Caco-2 (cell line): ENCODE measurements around the gene VIPR1. TPM values are rescaled to one million over a fixed set of nuclear protein-coding genes. Genes with fewer than 3 reads are reported as not detected.
A peak's percentile ranks its signal among the peaks of the same experiment; 100 is the strongest.

Source experiments
- BruUV-seq: library from RNA; stranded (reverse); fragments of 400-500 nt; replicated peaks from 2 replicates; lab custom pipeline; 2021; lab: Mats Ljungman, UMichigan
- CTCF ChIA-PET: fragments of 300-600 bp; sonication (Branson Sonifier 250); formaldehyde crosslinking; loops from one replicate; lab custom pipeline; 2022; ENCODE audit warnings: antibody characterized with exemption; lab: Charles Lee
- POLR2A ChIA-PET: fragments of 300-600 bp; sonication (Branson Sonifier 250); formaldehyde crosslinking; loops from one replicate; lab custom pipeline; 2022; ENCODE audit warnings: antibody characterized with exemption; lab: Charles Lee
- DNase-seq, 2 experiments: peaks; one replicate each; pipeline versions ENCODE4 v3.0.0 to v3.0.0-alpha.2; 2020 to 2022
- H3K27me3 ChIP-seq: replicated peaks from 2 replicates; pipeline ENCODE4 v1.6.0; 2011; ENCODE audit warnings: low read length; ENCODE audit not compliant: control insufficient read depth, insufficient read depth
- H3K36me3 ChIP-seq: 2 replicates; pipeline ENCODE4 v1.5.1; 2011; ENCODE audit warnings: low read length; ENCODE audit not compliant: control insufficient read depth, insufficient read depth
- H3K4me1 ChIP-seq: fragments of 250-450 bp; sonication (Bioruptor Pico); 2 replicates; pipeline ENCODE4 v1.5.1; 2020; ENCODE audit warnings: mild to moderate bottlenecking
- H3K4me3 ChIP-seq: 2 replicates; pipeline ENCODE4 v1.5.1; 2011; ENCODE audit warnings: low read depth, mild to moderate bottlenecking, control low read depth, low read length
- H3K9me3 ChIP-seq: fragments of 250-450 bp; sonication (Bioruptor Pico); 2 replicates; pipeline ENCODE4 v1.5.1; 2020; ENCODE audit warnings: mild to moderate bottlenecking, moderate library complexity
- H3K27ac Mint-ChIP-seq: one replicate; pipeline ENCODE4 v1.8.0; 2022; ENCODE audit warnings: mixed read lengths; ENCODE audit not compliant: unreplicated experiment
- H3K27me3 Mint-ChIP-seq: one replicate; pipeline ENCODE4 v1.8.0; 2022; ENCODE audit warnings: mixed read lengths; ENCODE audit not compliant: insufficient read depth, unreplicated experiment
- H3K36me3 Mint-ChIP-seq: one replicate; pipeline ENCODE4 v1.8.0; 2022; ENCODE audit warnings: mild to moderate bottlenecking, mixed read lengths; ENCODE audit not compliant: insufficient read depth, unreplicated experiment
- H3K4me1 Mint-ChIP-seq: one replicate; pipeline ENCODE4 v1.8.0; 2022; ENCODE audit warnings: low read depth, mixed read lengths; ENCODE audit not compliant: unreplicated experiment
- H3K4me3 Mint-ChIP-seq: one replicate; pipeline ENCODE4 v1.8.0; 2022; ENCODE audit warnings: mild to moderate bottlenecking, moderate library complexity, mixed read lengths; ENCODE audit not compliant: unreplicated experiment
- H3K9me3 Mint-ChIP-seq: one replicate; pipeline ENCODE4 v1.8.0; 2022; ENCODE audit warnings: mixed read lengths; ENCODE audit not compliant: unreplicated experiment
- intact Hi-C: fragments of 100-400 bp; cut with micrococcal nuclease; formaldehyde crosslinking; loops from one replicate; pipeline ENCODE4 v1.10.0; 2022; ENCODE audit not compliant: unreplicated experiment
- total RNA-seq: library from RNA; stranded (reverse); gene quantifications from 2 replicates; pipeline ENCODE4 v1.2.3, GENCODE V29; 2022
- TF ChIP-seq, protein P1 (sequence below), 2 experiments: fragments of 200-600 bp in 1 of 2; IDR thresholded peaks; 1 replicate in 1 of 2; 2 replicates in 1 of 2; pipeline versions ENCODE4 v1.5.1 to v1.8.0; 2011 to 2022; ENCODE audit warnings: antibody characterized with exemption in 1 of 2, control low read depth in 1 of 2, inconsistent platforms in 1 of 2, low read depth in 1 of 2, low read length in 1 of 2, mild to moderate bottlenecking in 1 of 2, moderate library complexity in 1 of 2; ENCODE audit not compliant: insufficient read depth in 1 of 2, severe bottlenecking in 1 of 2, unreplicated experiment in 1 of 2

VIPR1 gene
- total RNA-seq, 1 experiment from 2014 or later, result 3.8 TPM

DNA sequence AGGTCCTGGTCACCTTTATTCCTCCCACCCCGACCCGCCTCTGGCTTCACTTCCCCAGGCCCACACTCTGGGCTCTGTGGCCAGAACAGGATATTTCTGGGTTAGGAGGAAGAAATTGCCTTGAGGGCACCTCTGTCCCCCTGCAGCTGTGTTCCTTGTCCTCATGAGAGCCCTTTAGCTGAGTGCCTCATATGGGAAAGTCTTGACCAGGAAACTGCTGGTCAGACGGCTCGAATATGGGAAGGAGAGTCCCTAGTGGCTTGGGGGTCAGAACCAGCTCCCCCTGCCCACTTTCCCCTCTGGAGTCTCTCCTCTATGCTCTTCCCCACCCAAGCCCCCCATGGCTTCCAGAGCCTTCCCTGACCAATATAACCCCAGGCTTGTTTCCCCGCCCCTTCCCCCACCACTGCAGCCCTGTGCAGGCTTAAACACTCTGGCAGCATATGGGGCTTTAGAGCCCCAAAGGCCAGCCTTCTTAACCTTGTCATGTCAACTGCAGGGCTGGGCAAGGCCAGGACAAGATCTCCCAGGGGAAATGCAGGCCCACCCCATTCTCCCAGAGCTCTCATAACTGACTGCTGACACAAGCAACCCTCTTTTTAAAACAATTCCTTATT lies 42.9 kb downstream of the VIPR1 start:
- no peaks in the 10 kb centered on the region for H3K4me1 ChIP-seq
- no peak for DNase-seq
- no peak overlapping the region for H3K4me3 ChIP-seq
- H3K27me3 ChIP-seq, result no peaks in the 10 kb centered on the region
- Mint-ChIP-seq H3K9me3 (no peaks in the 10 kb centered on the region), H3K27me3 (no peaks in the 10 kb centered on the region), H3K27ac (no peak overlapping the region), H3K36me3 (no peaks in the 10 kb centered on the region), H3K4me1 (no peaks in the 10 kb centered on the region), H3K4me3 (no peak overlapping the region)
- CTCF ChIA-PET, result interaction anchor here (0.5 to 2.2 kb wide), 5 partner anchors 9 to 298 kb away, joined by 3 to 9 read pairs (median 5); partner anchors contain the start of gene VIPR1
- POLR2A ChIA-PET, result no interaction called here
- intact Hi-C loops, result loop anchor here (5.0 kb wide), 1 partner anchor 298 kb away; no protein-coding TSS in a partner anchor
- H3K9me3 ChIP-seq, result no peaks in the 10 kb centered on the region
- BruUV-seq, result no TSS peak
- TF ChIP-seq, protein P1, sequence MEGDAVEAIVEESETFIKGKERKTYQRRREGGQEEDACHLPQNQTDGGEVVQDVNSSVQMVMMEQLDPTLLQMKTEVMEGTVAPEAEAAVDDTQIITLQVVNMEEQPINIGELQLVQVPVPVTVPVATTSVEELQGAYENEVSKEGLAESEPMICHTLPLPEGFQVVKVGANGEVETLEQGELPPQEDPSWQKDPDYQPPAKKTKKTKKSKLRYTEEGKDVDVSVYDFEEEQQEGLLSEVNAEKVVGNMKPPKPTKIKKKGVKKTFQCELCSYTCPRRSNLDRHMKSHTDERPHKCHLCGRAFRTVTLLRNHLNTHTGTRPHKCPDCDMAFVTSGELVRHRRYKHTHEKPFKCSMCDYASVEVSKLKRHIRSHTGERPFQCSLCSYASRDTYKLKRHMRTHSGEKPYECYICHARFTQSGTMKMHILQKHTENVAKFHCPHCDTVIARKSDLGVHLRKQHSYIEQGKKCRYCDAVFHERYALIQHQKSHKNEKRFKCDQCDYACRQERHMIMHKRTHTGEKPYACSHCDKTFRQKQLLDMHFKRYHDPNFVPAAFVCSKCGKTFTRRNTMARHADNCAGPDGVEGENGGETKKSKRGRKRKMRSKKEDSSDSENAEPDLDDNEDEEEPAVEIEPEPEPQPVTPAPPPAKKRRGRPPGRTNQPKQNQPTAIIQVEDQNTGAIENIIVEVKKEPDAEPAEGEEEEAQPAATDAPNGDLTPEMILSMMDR (IDR thresholded peaks at IDR 0.05; ENCODE audit: insufficient read depth in 1 of 2, low read depth in 1 of 2, low read length in 1 of 2, severe bottlenecking in 1 of 2, unreplicated experiment in 1 of 2), result no peak
- H3K36me3 ChIP-seq, result no peaks in the 10 kb centered on the region

DNA sequence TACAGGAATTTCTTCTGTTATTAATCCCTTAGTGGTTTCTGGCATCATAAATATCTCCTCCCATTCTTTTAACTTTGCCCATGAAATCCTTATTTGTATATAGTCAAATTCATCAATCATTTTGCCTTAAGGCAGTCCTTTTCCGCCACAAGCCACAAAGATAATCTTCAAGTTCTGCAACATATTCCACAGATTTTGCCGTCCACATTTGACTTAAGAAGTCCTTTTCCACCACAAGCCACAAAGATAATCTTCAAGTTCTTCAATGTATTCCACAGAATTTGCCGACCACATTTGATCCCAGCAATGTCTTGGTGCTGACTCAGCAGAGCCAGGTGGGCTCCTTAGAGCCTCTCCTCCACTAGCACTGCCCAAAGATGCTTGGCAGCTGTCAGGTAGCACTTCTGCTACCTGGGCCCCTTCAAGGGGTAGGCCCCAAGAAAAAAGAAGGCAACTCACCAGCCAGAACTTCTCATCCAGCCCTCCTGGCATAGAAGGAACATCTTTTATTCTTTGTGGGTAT lies 44.3 kb downstream of the VIPR1 start:
- ChIA-PET CTCF (interaction anchor here (1.2 to 1.3 kb wide), 2 partner anchors 44 to 46 kb away, joined by 6 to 8 read pairs; partner anchors contain the start of gene VIPR1), POLR2A (no interaction called here)
- Mint-ChIP-seq H3K27ac (no peak overlapping the region), H3K27me3 (no peaks in the 10 kb centered on the region), H3K36me3 (peaks cover 7% of the 10 kb centered on the region), H3K4me3 (no peak overlapping the region), H3K9me3 (no peaks in the 10 kb centered on the region), H3K4me1 (no peaks in the 10 kb centered on the region)
- TF ChIP-seq, protein P1 (IDR thresholded peaks at IDR 0.05; ENCODE audit: insufficient read depth in 1 of 2, low read depth in 1 of 2, low read length in 1 of 2, severe bottlenecking in 1 of 2, unreplicated experiment in 1 of 2), result no peak
- Histone ChIP-seq H3K4me1 (no peaks in the 10 kb centered on the region), H3K27me3 (no peaks in the 10 kb centered on the region), H3K4me3 (no peak overlapping the region), H3K9me3 (no peaks in the 10 kb centered on the region), H3K36me3 (no peaks in the 10 kb centered on the region; the same call in 1 of the 2 replicates)
- intact Hi-C loops, result loop anchor here (1.0 to 5.0 kb wide), 3 partner anchors 44 to 316 kb away; partner anchors contain the start of gene VIPR1
- DNase-seq, result no peak
- no TSS peak for BruUV-seq

DNA sequence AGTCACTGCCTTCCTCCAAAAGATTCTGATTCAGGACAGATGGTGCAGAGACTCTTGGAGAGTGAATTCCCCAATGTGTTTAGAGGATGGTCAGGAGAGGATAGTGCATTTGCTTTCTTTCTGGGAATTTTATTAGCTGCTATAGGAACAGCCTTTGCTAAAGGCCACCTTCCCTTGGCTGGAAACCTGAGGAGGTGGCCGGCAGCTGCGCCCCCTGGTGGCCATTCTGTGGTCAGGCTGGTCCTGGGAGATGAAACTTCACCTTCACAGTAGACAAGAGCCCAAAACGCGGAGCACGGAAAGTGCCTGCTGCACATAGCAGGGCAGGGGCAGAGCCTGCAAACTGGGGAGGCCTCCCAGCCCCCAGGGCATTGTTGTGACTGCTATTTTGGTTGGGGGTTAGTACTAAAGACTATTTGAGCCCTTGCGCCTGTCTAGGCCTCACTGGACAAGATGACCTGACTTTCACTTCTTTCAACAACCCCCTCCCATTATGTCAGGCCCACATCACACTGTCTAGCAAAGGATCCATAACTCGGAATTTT lies 45.0 kb downstream of the VIPR1 start:
- Mint-ChIP-seq H3K4me3 (no peak overlapping the region), H3K9me3 (no peaks in the 10 kb centered on the region), H3K4me1 (no peaks in the 10 kb centered on the region), H3K27ac (no peak overlapping the region), H3K27me3 (no peaks in the 10 kb centered on the region), H3K36me3 (peaks cover 7% of the 10 kb centered on the region)
- no TSS peak for BruUV-seq
- intact Hi-C loops, result loop anchor here (1.0 to 5.0 kb wide), 3 partner anchors 45 to 317 kb away; partner anchors contain the start of gene VIPR1
- Histone ChIP-seq H3K4me1 (no peaks in the 10 kb centered on the region), H3K9me3 (no peaks in the 10 kb centered on the region), H3K27me3 (no peaks in the 10 kb centered on the region), H3K4me3 (no peak overlapping the region), H3K36me3 (no peaks in the 10 kb centered on the region; the same call in 1 of the 2 replicates)
- peak; percentile 59 to 76 for DNase-seq
- ChIA-PET CTCF (interaction anchor here (1.1 to 1.3 kb wide), 4 partner anchors 38 to 47 kb away, joined by 3 to 8 read pairs (median 4); partner anchors contain the start of gene VIPR1), POLR2A (no interaction called here)
- TF ChIP-seq, protein P1 (IDR thresholded peaks at IDR 0.05; ENCODE audit: insufficient read depth in 1 of 2, low read depth in 1 of 2, low read length in 1 of 2, severe bottlenecking in 1 of 2, unreplicated experiment in 1 of 2), result peak; percentile 87 to 94
